SH-SY5Y (cell line): ENCODE results near the gene WDR5B.

Source experiments
- GATA2 ChIP-seq: IDR thresholded peaks from 2 replicates; pipeline ENCODE4 v1.6.1; 2011; ENCODE audit warnings: mild to moderate bottlenecking, low read depth, low read length
- GATA3 ChIP-seq: IDR thresholded peaks from 2 replicates; pipeline ENCODE4 v1.6.1; 2011; ENCODE audit warnings: low read depth, mild to moderate bottlenecking, low read length, moderate library complexity

The WDR5B gene

DNA sequence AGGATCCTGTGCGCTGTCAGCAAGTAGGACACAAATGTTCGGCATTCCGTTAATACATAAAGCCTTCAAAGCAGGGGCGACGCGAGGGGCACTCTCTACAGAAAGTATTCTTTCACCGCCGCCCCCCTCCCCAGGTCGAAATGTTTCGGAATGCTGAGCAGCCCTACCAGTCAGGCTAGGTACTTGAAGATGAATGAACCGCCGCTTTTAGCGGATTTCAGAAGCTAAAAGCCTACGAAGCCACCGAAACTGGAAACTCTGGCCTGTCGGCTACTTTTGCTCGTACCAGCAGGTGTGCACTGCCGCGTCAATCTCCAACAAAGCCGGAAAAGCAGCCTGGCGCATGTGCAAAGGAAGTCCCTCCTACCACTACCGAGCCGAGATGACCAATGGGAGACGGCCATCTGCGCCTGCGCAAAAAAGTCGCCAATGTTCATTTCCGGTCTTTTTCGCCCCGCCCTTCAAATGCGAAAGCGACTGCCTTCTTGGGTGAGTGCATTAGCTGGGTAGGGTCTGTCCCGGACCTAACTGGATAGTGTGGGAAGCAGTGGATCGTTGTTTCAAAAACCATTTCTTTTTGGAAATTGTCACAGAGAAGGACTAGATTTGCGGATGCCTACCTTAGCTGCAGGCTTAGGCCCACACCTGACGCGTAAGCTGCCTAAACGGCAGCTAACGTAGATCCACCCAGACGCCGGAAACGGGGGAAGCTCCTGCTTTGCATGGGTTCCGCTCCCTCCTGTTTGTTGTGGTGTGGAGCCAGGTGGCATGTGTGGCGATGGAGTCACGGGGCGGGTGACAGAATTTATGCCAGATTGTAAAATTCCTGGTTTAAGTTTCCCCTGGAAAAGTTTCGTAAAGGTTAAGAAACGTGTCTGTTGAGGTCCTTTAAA, at the start of gene WDR5B:
Gene WDR5B, minus strand, starts transcription at position 301 of the 893 bp plus-strand sequence. CDS start 534 bp downstream, outside the sequence.
- TF ChIP-seq GATA2 (no peak), GATA3 (no peak)

DNA sequence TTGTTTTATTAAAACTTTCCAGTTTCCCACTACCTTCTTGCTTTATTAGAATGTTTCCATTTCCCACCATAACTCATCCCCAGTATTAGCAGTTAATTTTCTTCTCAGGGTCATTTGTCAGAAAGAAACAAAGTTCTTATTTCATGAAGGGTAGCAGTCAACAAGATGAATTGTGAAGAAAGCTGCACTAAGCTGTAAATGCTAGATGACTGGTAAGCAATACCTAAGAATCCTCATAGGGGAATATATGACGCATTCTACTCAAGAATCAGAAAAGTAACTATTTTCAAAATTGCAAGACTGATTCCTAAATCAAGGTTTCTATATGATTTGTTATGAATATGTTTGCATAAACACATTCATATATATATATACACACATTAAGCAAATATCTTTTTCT, 48.8 kb upstream of the WDR5B start:
- TF ChIP-seq GATA3 (no peak), GATA2 (no peak)

DNA sequence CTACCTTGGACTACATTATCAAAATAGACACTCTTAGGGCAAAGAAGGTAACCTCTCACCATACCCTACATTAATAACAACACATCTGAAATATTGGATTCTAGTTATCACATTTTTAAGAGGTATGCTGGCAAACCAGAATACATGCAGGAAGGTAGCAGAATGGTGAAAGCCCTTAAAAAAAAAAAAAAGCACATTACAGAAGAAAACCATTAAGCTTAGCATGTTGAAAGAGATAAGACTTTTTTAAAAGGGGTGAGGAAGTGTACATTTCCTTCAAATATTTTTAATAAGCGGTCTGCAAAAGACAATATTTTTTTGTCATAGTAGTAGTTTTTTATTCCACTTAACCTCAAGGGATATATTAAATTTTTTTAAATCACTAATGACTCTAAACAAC, 46.5 kb upstream of the WDR5B start:
- TF ChIP-seq GATA3 (no peak), GATA2 (no peak)

DNA sequence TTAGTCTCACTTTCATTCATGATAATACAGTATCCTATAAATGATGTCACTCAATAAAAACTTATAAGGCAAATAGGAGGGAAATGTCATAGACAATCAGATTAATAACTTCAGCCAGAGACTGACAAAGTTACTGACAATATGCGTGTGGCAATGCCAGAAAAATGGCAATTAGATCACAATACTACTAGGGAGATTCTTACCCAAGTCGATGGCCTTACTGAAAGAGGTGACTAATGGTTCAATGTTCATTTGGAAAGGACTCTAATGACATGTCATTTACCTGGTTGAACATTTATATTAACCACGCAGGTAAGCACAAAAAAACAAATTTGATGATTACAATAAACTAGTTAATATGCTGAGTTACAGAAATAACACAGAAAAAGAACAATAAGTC, 45.9 kb upstream of the WDR5B start:
- TF ChIP-seq GATA2 (no peak), GATA3 (no peak)

DNA sequence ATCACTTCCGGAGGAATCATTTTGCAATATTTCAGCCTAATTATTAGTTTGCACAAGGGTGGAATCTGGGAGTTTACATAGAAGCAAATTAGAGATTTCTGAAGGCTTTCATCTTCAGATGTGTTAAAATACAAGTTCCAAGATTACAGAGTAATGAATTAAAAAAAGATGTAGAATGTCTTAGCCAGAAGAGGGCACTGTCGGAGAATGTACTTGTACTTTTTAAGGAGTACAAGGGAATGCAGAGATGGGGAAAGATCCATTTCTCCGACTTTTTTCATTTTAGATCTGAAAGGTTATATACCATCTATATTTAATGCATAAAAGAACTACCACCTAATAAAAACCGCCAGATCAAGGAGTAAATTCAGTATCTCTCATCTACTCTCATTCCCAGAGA, 43.1 kb upstream of the WDR5B start:
- no peak for TF ChIP-seq GATA2
- no peak for TF ChIP-seq GATA3

DNA sequence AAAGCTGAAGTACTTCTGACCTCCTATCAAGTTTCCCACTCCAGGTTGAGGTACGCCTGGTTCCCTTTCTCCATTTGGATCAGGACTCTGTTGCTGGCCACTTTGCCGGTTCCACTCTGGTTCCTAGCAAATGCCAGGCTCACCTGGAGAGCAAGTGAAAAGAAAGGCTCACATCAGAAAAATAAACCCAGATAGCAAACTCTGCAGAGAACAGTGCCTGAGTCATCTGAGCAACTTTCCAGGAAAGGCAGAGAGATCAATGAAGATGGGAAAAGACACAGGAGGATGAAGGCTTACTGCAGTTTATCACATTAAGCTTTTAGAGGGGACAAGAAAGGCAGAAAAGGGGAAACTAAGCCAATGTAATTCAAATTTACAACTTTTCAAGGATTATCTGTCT, 41.8 kb upstream of the WDR5B start:
- TF ChIP-seq GATA3 = no peak
- no peak for TF ChIP-seq GATA2

DNA sequence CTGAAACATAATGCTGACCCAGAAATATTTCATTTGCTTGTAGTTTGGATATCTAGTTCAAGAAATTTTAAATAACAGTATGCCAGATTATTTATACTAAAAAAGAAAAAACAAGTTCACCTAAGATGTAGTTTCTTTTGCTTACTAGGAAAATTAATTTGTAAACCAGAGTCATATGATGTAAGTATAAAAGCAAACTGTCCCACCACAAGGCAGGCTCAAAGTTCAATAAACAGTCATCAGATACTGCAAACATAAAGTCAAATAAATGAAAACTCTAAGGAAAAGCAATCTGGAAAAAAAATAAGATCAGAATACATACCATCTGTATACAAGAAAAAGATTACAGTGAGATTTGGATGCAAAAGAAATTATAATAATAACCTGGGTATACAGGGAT, 40.2 kb upstream of the WDR5B start:
- no peak for TF ChIP-seq GATA2

DNA sequence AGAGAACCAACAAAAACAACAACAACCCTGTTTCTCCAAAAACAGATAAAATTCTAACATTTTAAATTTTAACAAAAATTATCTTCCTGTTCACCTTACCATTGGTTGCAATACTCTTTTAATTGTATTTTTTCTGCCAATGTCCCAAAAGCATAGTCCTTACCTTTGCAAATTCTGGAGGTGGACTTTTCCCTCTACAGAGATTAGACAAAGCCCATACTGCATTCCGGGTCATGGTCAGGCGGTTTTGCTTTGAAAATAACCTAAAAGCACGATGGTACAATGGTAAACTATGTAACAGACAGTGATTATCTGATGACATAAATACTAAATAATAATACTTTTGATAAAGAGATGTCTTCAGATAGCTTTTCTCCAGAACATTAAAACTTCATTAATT, 35.5 kb upstream of the WDR5B start:
- TF ChIP-seq GATA2 = no peak
- TF ChIP-seq GATA3 = no peak

DNA sequence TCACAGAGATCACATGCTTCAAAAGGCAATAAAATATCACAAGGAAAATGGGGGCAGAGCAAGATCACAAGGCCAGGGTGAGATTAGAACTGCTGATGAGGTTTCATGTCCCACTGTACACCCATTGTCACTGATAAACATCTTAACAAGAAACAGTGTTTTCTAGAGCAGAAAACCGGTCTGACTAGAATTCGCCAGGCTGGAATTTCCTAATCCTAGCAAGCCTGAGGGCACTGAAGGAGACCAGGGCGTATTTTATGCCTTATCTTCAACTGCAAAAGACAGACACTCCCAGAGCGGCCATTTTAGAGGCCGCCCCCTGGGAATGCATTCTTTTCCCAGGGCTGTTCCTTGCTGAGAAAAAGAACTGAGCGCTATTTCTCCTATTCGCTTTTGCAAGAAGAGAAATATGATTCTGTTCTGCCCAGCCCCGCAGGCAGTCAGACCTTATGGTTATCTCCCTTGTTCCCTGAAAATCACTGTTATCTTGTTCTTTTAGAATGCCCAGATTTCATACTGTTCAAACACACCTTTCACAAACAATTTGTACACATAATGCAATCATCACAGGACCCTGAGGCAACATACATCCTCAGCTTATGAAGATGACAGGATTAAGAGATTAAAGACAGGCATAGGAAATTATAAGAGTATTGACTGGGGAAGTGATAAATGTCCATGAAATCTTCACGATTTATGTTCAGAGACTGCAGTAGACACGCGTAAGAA, 28.1 kb upstream of the WDR5B start:
- TF ChIP-seq GATA2 = peak; percentile 49

DNA sequence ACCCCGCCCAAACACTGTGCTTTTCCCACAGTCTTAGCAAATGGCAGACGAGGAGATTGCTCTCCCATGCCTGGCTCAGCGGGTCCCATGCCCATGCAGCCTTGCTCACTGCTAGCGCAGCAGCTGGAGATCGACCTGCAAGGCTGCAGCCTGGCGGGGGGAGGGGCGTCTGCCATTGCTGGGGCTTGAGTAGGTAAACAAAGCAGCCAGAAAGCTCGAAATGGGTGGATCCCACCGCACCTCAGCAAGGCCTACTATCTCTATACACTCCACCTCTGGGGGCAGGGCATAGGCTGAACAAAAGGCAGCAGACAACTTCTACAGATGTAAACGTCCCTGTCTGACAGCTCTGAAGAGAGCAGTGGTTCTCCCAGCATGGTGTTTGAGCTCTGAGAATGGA, 27.2 kb upstream of the WDR5B start:
- TF ChIP-seq GATA3 = no peak
- no peak for TF ChIP-seq GATA2

DNA sequence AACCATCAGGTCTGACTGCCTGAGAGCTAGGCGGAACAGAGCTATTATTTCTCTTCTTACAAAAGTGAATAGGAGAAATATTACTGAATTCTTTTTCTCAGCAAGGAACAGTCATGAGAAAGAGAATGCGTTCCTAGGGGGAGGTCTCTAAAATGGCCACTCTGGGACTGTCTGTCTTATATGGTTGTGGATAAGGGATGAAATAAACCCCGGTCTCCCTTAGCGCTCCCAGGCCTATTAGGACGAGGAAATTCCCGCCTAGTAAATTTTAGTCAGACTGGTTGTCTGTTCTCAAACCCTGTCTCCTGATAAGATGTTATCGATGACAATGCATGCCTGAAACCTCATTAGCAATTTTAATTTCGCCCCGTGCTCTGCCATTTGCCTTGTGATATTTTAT, 20.1 kb upstream of the WDR5B start:
- TF ChIP-seq GATA2 (no peak), GATA3 (no peak)

DNA sequence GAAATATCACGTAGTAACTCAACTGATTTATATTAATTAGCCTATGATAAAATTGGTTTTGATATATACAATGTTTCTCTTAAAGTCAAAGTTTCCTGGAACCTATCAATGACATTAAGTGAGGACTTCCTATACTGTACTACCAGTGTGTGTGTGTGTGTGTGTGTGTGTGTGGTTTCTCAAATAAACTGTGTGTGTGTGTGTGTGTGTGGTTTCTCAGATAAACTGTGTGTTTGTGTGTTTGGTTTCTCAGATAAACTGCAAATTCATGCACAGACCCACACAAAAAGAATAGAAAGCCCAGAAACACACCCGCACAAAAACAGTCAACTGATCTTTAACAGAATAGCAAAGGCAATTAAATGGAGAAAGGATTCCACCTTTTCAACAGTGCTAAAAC, 14.5 kb upstream of the WDR5B start:
- no peak for TF ChIP-seq GATA3

DNA sequence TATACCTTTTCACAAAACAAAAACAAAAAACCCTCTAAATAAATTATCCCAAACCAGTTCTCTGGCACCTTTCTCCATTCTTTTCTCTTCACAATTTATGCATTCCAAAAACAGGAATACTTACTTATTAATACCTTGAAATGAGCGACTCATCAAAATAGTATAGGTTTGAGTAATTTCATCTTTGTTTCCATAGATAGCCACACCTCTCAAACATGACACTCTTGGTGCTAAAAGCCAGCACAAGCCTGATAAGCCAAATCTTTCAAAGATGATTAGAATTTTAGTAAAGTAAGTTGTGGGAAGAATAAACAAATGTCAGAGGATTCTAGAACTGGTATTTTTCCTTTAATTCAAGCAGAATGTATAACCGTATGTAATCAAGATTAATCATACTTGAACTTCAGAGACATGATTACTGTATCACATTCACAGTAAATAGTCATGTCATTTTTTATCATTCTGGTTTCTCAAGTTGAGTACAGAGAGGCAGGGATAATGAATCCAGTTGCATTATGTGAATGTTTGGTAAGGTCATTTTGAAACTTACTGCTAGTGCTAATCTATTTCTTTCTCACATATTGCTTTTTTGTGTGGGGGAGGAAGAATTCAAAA, 12.1 kb upstream of the WDR5B start:
- TF ChIP-seq GATA2 (no peak), GATA3 (no peak)

DNA sequence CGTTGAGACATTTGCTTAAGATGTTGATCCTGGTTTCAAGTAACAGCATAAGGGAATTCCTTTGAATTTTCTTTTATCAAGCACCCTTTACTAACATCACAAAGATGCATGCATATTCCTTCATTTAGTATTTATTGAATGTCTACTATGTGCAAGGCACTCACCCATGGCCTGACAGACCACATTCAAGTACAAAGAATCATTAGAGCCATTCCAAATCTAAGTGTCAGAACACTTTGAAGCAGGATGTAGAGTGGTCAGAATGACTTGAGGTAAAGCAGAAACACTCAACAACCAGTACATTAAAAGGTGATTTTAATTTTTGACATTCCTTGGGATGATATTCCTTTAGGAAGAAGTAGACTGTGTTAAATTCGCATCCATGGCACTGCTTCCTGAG, 6.0 kb upstream of the WDR5B start:
- TF ChIP-seq GATA3 (no peak), GATA2 (no peak)

DNA sequence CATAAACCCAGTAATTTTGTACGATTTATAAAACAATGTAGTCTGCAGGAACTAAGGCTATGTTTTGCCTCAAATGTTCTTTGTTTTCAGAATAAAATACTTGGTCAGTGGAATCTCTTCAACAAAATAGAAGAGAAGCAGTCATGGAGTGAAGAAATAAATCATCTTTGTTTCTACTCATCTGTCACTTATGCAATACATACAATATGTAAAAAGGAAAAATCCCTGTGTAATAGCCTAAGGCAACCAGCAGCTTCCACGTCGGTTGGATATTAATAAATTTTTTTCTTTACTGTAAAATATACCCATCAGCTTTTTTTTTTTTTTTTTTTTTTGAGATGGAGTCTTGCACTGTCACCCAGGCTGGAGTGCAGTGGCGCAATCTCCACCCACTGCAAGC, 5.2 kb upstream of the WDR5B start:
- TF ChIP-seq GATA3 (no peak), GATA2 (no peak)

DNA sequence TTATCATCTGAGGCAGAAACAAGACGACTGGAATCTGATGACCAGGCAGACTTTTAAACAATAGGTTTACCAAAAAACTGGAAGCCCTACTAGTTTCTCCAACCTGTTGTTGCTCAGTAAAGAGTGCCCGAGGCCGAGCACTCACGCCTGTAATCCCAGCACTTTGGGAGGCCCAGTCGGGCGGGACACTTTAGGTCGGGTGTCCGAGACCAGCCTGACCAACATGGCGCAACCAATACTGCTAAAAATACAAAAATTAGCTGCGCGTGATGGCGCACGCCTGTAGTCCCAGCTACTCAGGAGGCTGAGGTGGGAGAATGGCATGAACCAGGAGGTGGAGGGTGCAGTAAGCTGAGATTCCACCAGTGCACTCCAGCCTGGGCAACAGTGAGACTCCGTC, 1.1 kb upstream of the WDR5B start:
- no peak for TF ChIP-seq GATA3
- no peak for TF ChIP-seq GATA2
